Liver (tissue), 2 donors: ENCODE measurements around the gene DDX54.

ENCODE experiments used
- FOXA1 ChIP-seq: IDR thresholded peaks from 2 replicates; pipeline ENCODE4 v1.6.1; 2016; ENCODE audit warnings: antibody characterized with exemption
- MAX ChIP-seq: IDR thresholded peaks from 2 replicates; pipeline ENCODE4 v1.6.1; 2016; ENCODE audit warnings: antibody characterized with exemption
- REST ChIP-seq: IDR thresholded peaks from 2 replicates; pipeline ENCODE4 v1.6.1; 2016; ENCODE audit warnings: antibody characterized with exemption, mild to moderate bottlenecking
- TF ChIP-seq, protein P1 (sequence below): fragments of 150-350 bp; IDR thresholded peaks from 2 replicates; pipeline ENCODE4 v1.5.1; 2017; ENCODE audit warnings: improper control_type of control experiment, low read depth, low read length; ENCODE audit not compliant: missing input control
- donor health status: healthy.

- TF ChIP-seq, protein P1, sequence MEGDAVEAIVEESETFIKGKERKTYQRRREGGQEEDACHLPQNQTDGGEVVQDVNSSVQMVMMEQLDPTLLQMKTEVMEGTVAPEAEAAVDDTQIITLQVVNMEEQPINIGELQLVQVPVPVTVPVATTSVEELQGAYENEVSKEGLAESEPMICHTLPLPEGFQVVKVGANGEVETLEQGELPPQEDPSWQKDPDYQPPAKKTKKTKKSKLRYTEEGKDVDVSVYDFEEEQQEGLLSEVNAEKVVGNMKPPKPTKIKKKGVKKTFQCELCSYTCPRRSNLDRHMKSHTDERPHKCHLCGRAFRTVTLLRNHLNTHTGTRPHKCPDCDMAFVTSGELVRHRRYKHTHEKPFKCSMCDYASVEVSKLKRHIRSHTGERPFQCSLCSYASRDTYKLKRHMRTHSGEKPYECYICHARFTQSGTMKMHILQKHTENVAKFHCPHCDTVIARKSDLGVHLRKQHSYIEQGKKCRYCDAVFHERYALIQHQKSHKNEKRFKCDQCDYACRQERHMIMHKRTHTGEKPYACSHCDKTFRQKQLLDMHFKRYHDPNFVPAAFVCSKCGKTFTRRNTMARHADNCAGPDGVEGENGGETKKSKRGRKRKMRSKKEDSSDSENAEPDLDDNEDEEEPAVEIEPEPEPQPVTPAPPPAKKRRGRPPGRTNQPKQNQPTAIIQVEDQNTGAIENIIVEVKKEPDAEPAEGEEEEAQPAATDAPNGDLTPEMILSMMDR, result no peak
- TF ChIP-seq REST (no peak), MAX (no peak), FOXA1 (no peak)
Observed at GRCh38 chr12:113163030-113163360, 22.3 kb downstream of the DDX54 start.
